ENCODE results near the gene CTBP1.

The CTBP1 gene

GRCh38 chr4:1171311-1172227 is 77.4 kb downstream of the CTBP1 start:
- DNase-seq = no peak

- no peak for DNase-seq
Measured at GRCh38 chr4:1170976-1171310, 78.0 kb downstream of the CTBP1 start.

- no peak for DNase-seq
Measured at GRCh38 chr4:1170156-1170975, 78.6 kb downstream of the CTBP1 start.

- DNase-seq = no peak
Measured at GRCh38 chr4:1169691-1170096, 79.2 kb downstream of the CTBP1 start.

GRCh38 chr4:1169171-1169671 is 79.7 kb downstream of the CTBP1 start:
- no peak for DNase-seq

GRCh38 chr4:1168191-1169101 is 80.5 kb downstream of the CTBP1 start:
- DNase-seq = peak; percentile 72

GRCh38 chr4:1167244-1167949 is 81.5 kb downstream of the CTBP1 start:
- peak; percentile 97 for DNase-seq

GRCh38 chr4:1166509-1167243 is 82.3 kb downstream of the CTBP1 start:
- peak; percentile 22 for DNase-seq

GRCh38 chr4:1164956-1165545 is 83.9 kb downstream of the CTBP1 start:
- no peak for DNase-seq

GRCh38 chr4:1164444-1164843 is 84.5 kb downstream of the CTBP1 start:
- no peak for DNase-seq

- DNase-seq = peak; percentile 10
Measured at GRCh38 chr4:1164040-1164439, 84.9 kb downstream of the CTBP1 start.
